Dedifferentiated amniotic fluid mesenchymal stem cell (primary cell): Measurements from ENCODE around the gene NUTM2E.
"Not testable (repeated sequence)": the region's sequence is repeated elsewhere in the genome, so short reads cannot be mapped to it uniquely, and the experiment has no call there.

ENCODE experiments used
- DNase-seq: peaks from one replicate; pipeline ENCODE4 v3.0.0-alpha.2; 2016; ENCODE audit errors: extremely low spot score

Gene NUTM2E

GRCh38 chr10:79826496-79827215 lies at the start of gene NUTM2E:
TSS of gene NUTM2E (plus strand) at chr10:79826739. CDS start at chr10:79841741, 15,002 bp downstream.
- peak; percentile 41 for DNase-seq

- not testable (repeated sequence) for DNase-seq
Observed at GRCh38 chr10:79777997-79778396, 48.5 kb upstream of the NUTM2E start.

GRCh38 chr10:79779310-79779938 lies 47.1 kb upstream of the NUTM2E start:
- DNase-seq: peak; percentile 74

GRCh38 chr10:79779992-79780391 lies 46.5 kb upstream of the NUTM2E start:
- DNase-seq: not testable (repeated sequence)

- DNase-seq: not testable (repeated sequence)
Observed at GRCh38 chr10:79781584-79781983, 45.0 kb upstream of the NUTM2E start.

GRCh38 chr10:79787455-79787952 lies 39.0 kb upstream of the NUTM2E start:
- not testable (repeated sequence) for DNase-seq

GRCh38 chr10:79789351-79789750 lies 37.2 kb upstream of the NUTM2E start:
- not testable (repeated sequence) for DNase-seq

GRCh38 chr10:79791906-79792517 lies 34.5 kb upstream of the NUTM2E start:
- DNase-seq: not testable (repeated sequence)

GRCh38 chr10:79799337-79799736 lies 27.2 kb upstream of the NUTM2E start:
- not testable (repeated sequence) for DNase-seq

GRCh38 chr10:79805857-79806256 lies 20.7 kb upstream of the NUTM2E start:
- not testable (repeated sequence) for DNase-seq

GRCh38 chr10:79811895-79812294 lies 14.6 kb upstream of the NUTM2E start:
- DNase-seq: not testable (repeated sequence)

- not testable (repeated sequence) for DNase-seq
Observed at GRCh38 chr10:79816290-79816689, 10.2 kb upstream of the NUTM2E start.

- not testable (repeated sequence) for DNase-seq
Observed at GRCh38 chr10:79823387-79823786, 3.2 kb upstream of the NUTM2E start.

- DNase-seq: not testable (repeated sequence)
Observed at GRCh38 chr10:79825587-79826011, 940 bp upstream of the NUTM2E start.

- not testable (repeated sequence) for DNase-seq
Observed at GRCh38 chr10:79826131-79826495, 426 bp upstream of the NUTM2E start.

- DNase-seq: not testable (repeated sequence)
Observed at GRCh38 chr10:79833833-79834232, 7.3 kb downstream of the NUTM2E start.

- DNase-seq: not testable (repeated sequence)
Observed at GRCh38 chr10:79835891-79836290, 9.4 kb downstream of the NUTM2E start.

GRCh38 chr10:79836891-79837290 lies 10.4 kb downstream of the NUTM2E start:
- not testable (repeated sequence) for DNase-seq

- not testable (repeated sequence) for DNase-seq
Observed at GRCh38 chr10:79838441-79838840, 11.9 kb downstream of the NUTM2E start.

- DNase-seq: not testable (repeated sequence)
Observed at GRCh38 chr10:79853191-79853854, 26.8 kb downstream of the NUTM2E start.

GRCh38 chr10:79862269-79862668 lies 35.7 kb downstream of the NUTM2E start:
- DNase-seq: not testable (repeated sequence)

GRCh38 chr10:79862803-79863202 lies 36.3 kb downstream of the NUTM2E start:
- not testable (repeated sequence) for DNase-seq
